Measurements from ENCODE around the gene SNTG2. TPM values are rescaled to one million over a fixed set of nuclear protein-coding genes. Genes with fewer than 3 reads are reported as not detected.

The SNTG2 gene
- total and polyA plus RNA-seq, 2 of the 13 experiments (the other 11 are each of a cell fraction or from before 2014, with no cell fraction given) = not detected

DNA sequence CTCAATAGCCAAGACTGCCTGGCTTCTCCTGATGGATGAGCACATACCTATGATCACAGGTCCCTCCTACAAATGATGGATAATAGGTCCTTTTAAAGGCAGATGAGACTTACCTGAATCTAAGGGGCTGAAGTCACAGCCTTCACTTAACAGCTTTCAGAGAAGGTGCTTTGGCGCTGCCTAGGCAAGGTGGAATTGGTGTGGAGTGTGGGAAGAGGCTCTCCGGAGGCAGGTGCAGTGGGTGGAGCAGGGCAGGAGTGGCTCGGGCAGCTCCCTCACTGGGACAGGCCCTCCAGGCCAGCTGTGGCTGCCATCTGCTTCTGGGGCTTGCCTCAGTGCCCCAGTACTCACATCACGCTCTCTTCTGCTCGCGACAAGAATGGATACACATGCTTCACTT lies 363.6 kb downstream of the SNTG2 start:
- no TSS peak for BruUV-seq (replicated peaks)
- H2AFZ ChIP-seq (ENCODE audit: low read length) = no peak overlapping the region
- DNase-seq (ENCODE audit: low spot score) (no peak), FAIRE-seq (no peak), ATAC-seq (no peak)
- ChIA-PET CTCF (ENCODE audit: low intra/inter-chr PET ratio, low total read pairs) (no interaction called here), POLR2A (no interaction called here)
- in situ Hi-C loops (cut with HindIII; ENCODE audit: extremely low pct_ligation_motif_present, low pct_unique_long_range_greater_than_20kb) = no loop called here
- whole genome bisulfite sequencing (ENCODE audit: low lambda C conversion rate) = 27% methylated on average over 6 of the region's 6 CpGs
- no peaks in the 10 kb centered on the region for H3K9me3 ChIP-seq (ENCODE audit: low read length)
- H4K20me1 ChIP-seq (ENCODE audit: insufficient read depth, low read length) = no peaks in the 10 kb centered on the region
- TF ChIP-seq FOXO1 (CRISPR knock-in tag; IDR thresholded peaks at IDR 0.05) = no peak
- no peak for TF ChIP-seq RXRA (CRISPR knock-in tag; IDR thresholded peaks at IDR 0.05)
- TF ChIP-seq FOXM1 (CRISPR knock-in tag; IDR thresholded peaks at IDR 0.05) = no peak
- TF ChIP-seq ZNF619 (CRISPR knock-in tag; IDR thresholded peaks at IDR 0.05) = no peak
- TF ChIP-seq ZNF546 (CRISPR knock-in tag; conservative IDR thresholded peaks at IDR 0.05) = no peak
- TF ChIP-seq, protein P1, sequence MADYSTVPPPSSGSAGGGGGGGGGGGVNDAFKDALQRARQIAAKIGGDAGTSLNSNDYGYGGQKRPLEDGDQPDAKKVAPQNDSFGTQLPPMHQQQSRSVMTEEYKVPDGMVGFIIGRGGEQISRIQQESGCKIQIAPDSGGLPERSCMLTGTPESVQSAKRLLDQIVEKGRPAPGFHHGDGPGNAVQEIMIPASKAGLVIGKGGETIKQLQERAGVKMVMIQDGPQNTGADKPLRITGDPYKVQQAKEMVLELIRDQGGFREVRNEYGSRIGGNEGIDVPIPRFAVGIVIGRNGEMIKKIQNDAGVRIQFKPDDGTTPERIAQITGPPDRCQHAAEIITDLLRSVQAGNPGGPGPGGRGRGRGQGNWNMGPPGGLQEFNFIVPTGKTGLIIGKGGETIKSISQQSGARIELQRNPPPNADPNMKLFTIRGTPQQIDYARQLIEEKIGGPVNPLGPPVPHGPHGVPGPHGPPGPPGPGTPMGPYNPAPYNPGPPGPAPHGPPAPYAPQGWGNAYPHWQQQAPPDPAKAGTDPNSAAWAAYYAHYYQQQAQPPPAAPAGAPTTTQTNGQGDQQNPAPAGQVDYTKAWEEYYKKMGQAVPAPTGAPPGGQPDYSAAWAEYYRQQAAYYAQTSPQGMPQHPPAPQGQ (CRISPR knock-in tag; IDR thresholded peaks at IDR 0.05; ENCODE audit: borderline replicate concordance) = no peak
- TF ChIP-seq HDAC1 (CRISPR knock-in tag; IDR thresholded peaks at IDR 0.05) = no peak
- TF ChIP-seq, protein P2, sequence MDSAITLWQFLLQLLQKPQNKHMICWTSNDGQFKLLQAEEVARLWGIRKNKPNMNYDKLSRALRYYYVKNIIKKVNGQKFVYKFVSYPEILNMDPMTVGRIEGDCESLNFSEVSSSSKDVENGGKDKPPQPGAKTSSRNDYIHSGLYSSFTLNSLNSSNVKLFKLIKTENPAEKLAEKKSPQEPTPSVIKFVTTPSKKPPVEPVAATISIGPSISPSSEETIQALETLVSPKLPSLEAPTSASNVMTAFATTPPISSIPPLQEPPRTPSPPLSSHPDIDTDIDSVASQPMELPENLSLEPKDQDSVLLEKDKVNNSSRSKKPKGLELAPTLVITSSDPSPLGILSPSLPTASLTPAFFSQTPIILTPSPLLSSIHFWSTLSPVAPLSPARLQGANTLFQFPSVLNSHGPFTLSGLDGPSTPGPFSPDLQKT (CRISPR knock-in tag; IDR thresholded peaks at IDR 0.05; ENCODE audit: borderline replicate concordance) = no peak
- TF ChIP-seq, protein P3, sequence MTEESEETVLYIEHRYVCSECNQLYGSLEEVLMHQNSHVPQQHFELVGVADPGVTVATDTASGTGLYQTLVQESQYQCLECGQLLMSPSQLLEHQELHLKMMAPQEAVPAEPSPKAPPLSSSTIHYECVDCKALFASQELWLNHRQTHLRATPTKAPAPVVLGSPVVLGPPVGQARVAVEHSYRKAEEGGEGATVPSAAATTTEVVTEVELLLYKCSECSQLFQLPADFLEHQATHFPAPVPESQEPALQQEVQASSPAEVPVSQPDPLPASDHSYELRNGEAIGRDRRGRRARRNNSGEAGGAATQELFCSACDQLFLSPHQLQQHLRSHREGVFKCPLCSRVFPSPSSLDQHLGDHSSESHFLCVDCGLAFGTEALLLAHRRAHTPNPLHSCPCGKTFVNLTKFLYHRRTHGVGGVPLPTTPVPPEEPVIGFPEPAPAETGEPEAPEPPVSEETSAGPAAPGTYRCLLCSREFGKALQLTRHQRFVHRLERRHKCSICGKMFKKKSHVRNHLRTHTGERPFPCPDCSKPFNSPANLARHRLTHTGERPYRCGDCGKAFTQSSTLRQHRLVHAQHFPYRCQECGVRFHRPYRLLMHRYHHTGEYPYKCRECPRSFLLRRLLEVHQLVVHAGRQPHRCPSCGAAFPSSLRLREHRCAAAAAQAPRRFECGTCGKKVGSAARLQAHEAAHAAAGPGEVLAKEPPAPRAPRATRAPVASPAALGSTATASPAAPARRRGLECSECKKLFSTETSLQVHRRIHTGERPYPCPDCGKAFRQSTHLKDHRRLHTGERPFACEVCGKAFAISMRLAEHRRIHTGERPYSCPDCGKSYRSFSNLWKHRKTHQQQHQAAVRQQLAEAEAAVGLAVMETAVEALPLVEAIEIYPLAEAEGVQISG (CRISPR knock-in tag; IDR thresholded peaks at IDR 0.05) = no peak
- TF ChIP-seq TAF1 (CRISPR knock-in tag; IDR thresholded peaks at IDR 0.05) = no peak
- TF ChIP-seq ZNF652 (CRISPR knock-in tag; IDR thresholded peaks at IDR 0.05; ENCODE audit: borderline replicate concordance, low read depth) = no peak
- TF ChIP-seq, protein P4, sequence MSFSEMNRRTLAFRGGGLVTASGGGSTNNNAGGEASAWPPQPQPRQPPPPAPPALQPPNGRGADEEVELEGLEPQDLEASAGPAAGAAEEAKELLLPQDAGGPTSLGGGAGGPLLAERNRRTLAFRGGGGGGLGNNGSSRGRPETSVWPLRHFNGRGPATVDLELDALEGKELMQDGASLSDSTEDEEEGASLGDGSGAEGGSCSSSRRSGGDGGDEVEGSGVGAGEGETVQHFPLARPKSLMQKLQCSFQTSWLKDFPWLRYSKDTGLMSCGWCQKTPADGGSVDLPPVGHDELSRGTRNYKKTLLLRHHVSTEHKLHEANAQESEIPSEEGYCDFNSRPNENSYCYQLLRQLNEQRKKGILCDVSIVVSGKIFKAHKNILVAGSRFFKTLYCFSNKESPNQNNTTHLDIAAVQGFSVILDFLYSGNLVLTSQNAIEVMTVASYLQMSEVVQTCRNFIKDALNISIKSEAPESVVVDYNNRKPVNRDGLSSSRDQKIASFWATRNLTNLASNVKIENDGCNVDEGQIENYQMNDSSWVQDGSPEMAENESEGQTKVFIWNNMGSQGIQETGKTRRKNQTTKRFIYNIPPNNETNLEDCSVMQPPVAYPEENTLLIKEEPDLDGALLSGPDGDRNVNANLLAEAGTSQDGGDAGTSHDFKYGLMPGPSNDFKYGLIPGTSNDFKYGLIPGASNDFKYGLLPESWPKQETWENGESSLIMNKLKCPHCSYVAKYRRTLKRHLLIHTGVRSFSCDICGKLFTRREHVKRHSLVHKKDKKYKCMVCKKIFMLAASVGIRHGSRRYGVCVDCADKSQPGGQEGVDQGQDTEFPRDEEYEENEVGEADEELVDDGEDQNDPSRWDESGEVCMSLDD (CRISPR knock-in tag; IDR thresholded peaks at IDR 0.05; ENCODE audit: borderline replicate concordance) = no peak
- no peak for TF ChIP-seq NR2C2 (CRISPR knock-in tag; IDR thresholded peaks at IDR 0.05; ENCODE audit: borderline replicate concordance)
- TF ChIP-seq REL (CRISPR knock-in tag; conservative IDR thresholded peaks at IDR 0.05) = no peak
- TF ChIP-seq ZNF589 (CRISPR knock-in tag; conservative IDR thresholded peaks at IDR 0.05) = no peak
- no peak for TF ChIP-seq ZNF367 (CRISPR knock-in tag; IDR thresholded peaks at IDR 0.05; ENCODE audit: borderline replicate concordance)
- intact Hi-C loops (cut with micrococcal nuclease; ENCODE audit: unreplicated experiment) = no loop called here
- H3K27ac ChIP-seq (ENCODE audit: extremely low read length, insufficient read depth, low read length) = no peak overlapping the region
- no peaks in the 10 kb centered on the region for H3K4me1 ChIP-seq (ENCODE audit: insufficient read depth, low read length)
- no peaks in the 10 kb centered on the region for H3K36me3 ChIP-seq (replicated peaks in 1 of 2; ENCODE audit: control insufficient read depth in 1 of 2, insufficient read depth in 2 of 2, low read length in 2 of 2)
- H3K79me2 ChIP-seq (ENCODE audit: insufficient read depth, low read length) = no peaks in the 10 kb centered on the region
- H3K27me3 ChIP-seq (ENCODE audit: control insufficient read depth in 1 of 2, insufficient read depth in 2 of 2, low read length in 2 of 2) = peaks cover 0 to 29% of the 10 kb centered on the region in 2 experiments; a peak in 3 of 5 replicates
- no peak overlapping the region for H3K9ac ChIP-seq (ENCODE audit: insufficient read depth, low read depth, low read length)
- no peak overlapping the region for H3K4me3 ChIP-seq (replicated peaks in 1 of 3; ENCODE audit: insufficient read depth in 1 of 3, low read depth in 2 of 3, low read length in 3 of 3)
- no peak overlapping the region for H3K4me2 ChIP-seq (ENCODE audit: low read depth, low read length)
